Spinal cord (tissue), 10 donors: Measurements from ENCODE around the gene ZBED5. TPM values are rescaled to one million over a fixed set of nuclear protein-coding genes. Genes with fewer than 3 reads are reported as not detected.

Experiments used
- DNase-seq, 6 donors: peaks; one replicate each; pipeline versions ENCODE4 v3.0.0 to v3.0.0-alpha.2; 2013 to 2015; ENCODE audit warnings: low spot score in 6 of 6, low read depth in 4 of 6
- H3K27ac ChIP-seq: one replicate; pipeline ENCODE4 v1.5.1; 2013; ENCODE audit warnings: low read depth, low read length, control low read depth
- H3K27me3 ChIP-seq: one replicate; pipeline ENCODE4 v1.6.1; 2013; ENCODE audit warnings: low read length; ENCODE audit not compliant: control insufficient read depth, insufficient read depth
- H3K36me3 ChIP-seq: one replicate; pipeline ENCODE4 v1.6.1; 2013; ENCODE audit warnings: low read length; ENCODE audit not compliant: control insufficient read depth, insufficient read depth
- H3K4me1 ChIP-seq: one replicate; pipeline ENCODE4 v1.6.1; 2013; ENCODE audit warnings: low read length; ENCODE audit not compliant: control insufficient read depth, insufficient read depth
- H3K4me3 ChIP-seq: one replicate; pipeline ENCODE4 v1.5.1; 2013; ENCODE audit warnings: low read depth, low read length, control low read depth
- H3K9me3 ChIP-seq: one replicate; pipeline ENCODE4 v1.6.1; 2013; ENCODE audit warnings: low read length; ENCODE audit not compliant: control insufficient read depth, insufficient read depth
- WGBS: methylation state at CpG from one replicate; pipeline ENCODE4 v1.1.5; 2013; ENCODE audit warnings: missing lambda C conversion rate; ENCODE audit not compliant: insufficient coverage; 5-methylcytosine and 5-hydroxymethylcytosine counted together
- polyA plus RNA-seq, 2 donors: library from polyadenylated mRNA; unstranded; fragments of 120-200 nt; gene quantifications; one replicate each; pipeline ENCODE4 v1.2.1, GENCODE V29; 2013; ENCODE audit not compliant: insufficient read length in 2 of 2
- total RNA-seq, 2 donors: library from RNA; depleted of rRNA in 1 of 2; stranded (reverse); fragments of 120-200 nt in 1 of 2; fragments of >200 nt in 1 of 2; gene quantifications; one replicate each; pipeline versions ENCODE4 v1.2.3 to v1.2.4, GENCODE V29; 2013 to 2014
- donor health status: healthy.

Gene ZBED5
- total and polyA plus RNA-seq, 4 donors, result 64.5 to 96.0 (median 74.0) TPM

GRCh38 chr11:10818594-10818993, 39.3 kb downstream of the ZBED5 start:
- no peak for DNase-seq
- H3K27ac ChIP-seq, result no peak overlapping the region
- 100% methylated on average over 1 of the region's 1 CpG for WGBS
- H3K4me3 ChIP-seq, result no peak overlapping the region
- H3K4me1 ChIP-seq, result no peaks in the 10 kb centered on the region
- no peaks in the 10 kb centered on the region for H3K36me3 ChIP-seq
- no peaks in the 10 kb centered on the region for H3K9me3 ChIP-seq
- no peaks in the 10 kb centered on the region for H3K27me3 ChIP-seq

- Histone ChIP-seq H3K9me3 (no peaks in the 10 kb centered on the region), H3K27me3 (no peaks in the 10 kb centered on the region), H3K36me3 (no peaks in the 10 kb centered on the region), H3K27ac (no peak overlapping the region), H3K4me3 (no peak overlapping the region), H3K4me1 (peaks cover 3% of the 10 kb centered on the region)
- no peak for DNase-seq
Measured at GRCh38 chr11:10813945-10814344, 43.9 kb downstream of the ZBED5 start.

- no peaks in the 10 kb centered on the region for H3K9me3 ChIP-seq
- 0% methylated on average over 23 of the region's 29 CpGs for WGBS
- DNase-seq, result peak in 5 of 6 donors; percentile 33 to 90 (median 53)
- peaks cover 17% of the 10 kb centered on the region for H3K36me3 ChIP-seq
- peaks cover 18% of the 10 kb centered on the region for H3K4me1 ChIP-seq
- H3K27ac ChIP-seq, result peak overlapping the region; percentile 100
- peak overlapping the region; percentile 94 for H3K4me3 ChIP-seq
- no peaks in the 10 kb centered on the region for H3K27me3 ChIP-seq
Measured at GRCh38 chr11:10809373-10810160, 48.3 kb downstream of the ZBED5 start.

- peak within 1 kb of the TSS; percentile 94 for H3K4me3 ChIP-seq
- peaks cover 24% of the 10 kb centered on the region for H3K36me3 ChIP-seq
- peak within 1 kb of the TSS; percentile 100 for H3K27ac ChIP-seq
- WGBS, result under 1% methylated on average over 60 of the region's 65 CpGs
- H3K4me1 ChIP-seq, result peaks cover 18% of the 10 kb centered on the region
- H3K9me3 ChIP-seq, result no peaks in the 10 kb centered on the region
- DNase-seq, result peak; percentile 96 to 100 (median 98)
- H3K27me3 ChIP-seq, result no peaks in the 10 kb centered on the region
Measured at GRCh38 chr11:10808553-10809372, 49.1 kb downstream of the ZBED5 start, which contains the start of gene EIF4G2. EIF4G2 (minus strand) TSS chr11:10808926.

GRCh38 chr11:10808235-10808552, 49.7 kb downstream of the ZBED5 start:
- Histone ChIP-seq H3K27ac (peak overlapping the region; percentile 100), H3K36me3 (peaks cover 27% of the 10 kb centered on the region), H3K9me3 (no peaks in the 10 kb centered on the region), H3K27me3 (no peaks in the 10 kb centered on the region), H3K4me1 (peaks cover 18% of the 10 kb centered on the region), H3K4me3 (peak overlapping the region; percentile 94)
- DNase-seq, result peak in 1 of 6 donors; percentile 38
- under 1% methylated on average over 36 of the region's 36 CpGs for WGBS

GRCh38 chr11:10807493-10808234, 50.2 kb downstream of the ZBED5 start:
- WGBS, result 0% methylated on average over 39 of the region's 39 CpGs
- Histone ChIP-seq H3K4me1 (peaks cover 18% of the 10 kb centered on the region), H3K27me3 (no peaks in the 10 kb centered on the region), H3K36me3 (peaks cover 30% of the 10 kb centered on the region), H3K9me3 (no peaks in the 10 kb centered on the region), H3K27ac (peak overlapping the region; percentile 100), H3K4me3 (peak overlapping the region; percentile 94)
- DNase-seq, result peak in 4 of 6 donors; percentile 45 to 87 (median 66)

- Histone ChIP-seq H3K36me3 (peaks cover 41% of the 10 kb centered on the region), H3K27me3 (no peaks in the 10 kb centered on the region), H3K4me3 (peak overlapping the region; percentile 3), H3K27ac (no peak overlapping the region), H3K9me3 (no peaks in the 10 kb centered on the region), H3K4me1 (peaks cover 15% of the 10 kb centered on the region)
- WGBS, result no CpG with 5 or more reads among the region's 4 CpGs
- no peak for DNase-seq
Measured at GRCh38 chr11:10806206-10806605, 51.6 kb downstream of the ZBED5 start.

GRCh38 chr11:10805741-10806140, 52.1 kb downstream of the ZBED5 start:
- WGBS, result 100% methylated on average over 3 of the region's 8 CpGs
- no peak overlapping the region for H3K27ac ChIP-seq
- no peaks in the 10 kb centered on the region for H3K27me3 ChIP-seq
- H3K4me3 ChIP-seq, result no peak overlapping the region
- H3K4me1 ChIP-seq, result peaks cover 15% of the 10 kb centered on the region
- DNase-seq, result no peak
- H3K36me3 ChIP-seq, result peaks cover 41% of the 10 kb centered on the region
- no peaks in the 10 kb centered on the region for H3K9me3 ChIP-seq

- peaks cover 48% of the 10 kb centered on the region for H3K36me3 ChIP-seq
- no peak overlapping the region for H3K27ac ChIP-seq
- DNase-seq, result no peak
- WGBS, result 75% methylated on average over 2 of the region's 6 CpGs
- H3K4me1 ChIP-seq, result peaks cover 15% of the 10 kb centered on the region
- H3K9me3 ChIP-seq, result no peaks in the 10 kb centered on the region
- no peaks in the 10 kb centered on the region for H3K27me3 ChIP-seq
- no peak overlapping the region for H3K4me3 ChIP-seq
Measured at GRCh38 chr11:10803676-10804075, 54.2 kb downstream of the ZBED5 start.
